Esophagus muscularis mucosa (tissue), 4 donors: ENCODE results near the gene ZNHIT6. TPM values are rescaled to one million over a fixed set of nuclear protein-coding genes. Genes with fewer than 3 reads are reported as not detected.

Source experiments
- DNase-seq: peaks from one replicate; pipeline ENCODE4 v3.0.0-alpha.2; 2017; ENCODE audit errors: extremely low spot score
- H3K27ac ChIP-seq, 4 donors: fragments of 200-600 bp; sonication (generic); replicated peaks in 1 of 4; 1 replicate in 3 of 4; 2 replicates in 1 of 4; pipeline ENCODE4 v1.5.1; 2016 to 2019; ENCODE audit warnings: mild to moderate bottlenecking in 1 of 4
- H3K27me3 ChIP-seq, 4 donors: fragments of 200-600 bp; sonication (generic); one replicate each; pipeline versions ENCODE4 v1.5.1 to v1.6.0; 2016 to 2019
- H3K36me3 ChIP-seq, 4 donors: fragments of 200-600 bp; sonication (generic); one replicate each; pipeline ENCODE4 v1.5.1; 2016 to 2019
- H3K4me1 ChIP-seq, 4 donors: fragments of 200-600 bp; sonication (generic); one replicate each; pipeline ENCODE4 v1.5.1; 2016 to 2019
- H3K4me3 ChIP-seq, 4 donors: fragments of 200-600 bp; sonication (generic); 1 replicate in 2 of 4; 2 replicates in 2 of 4; pipeline ENCODE4 v1.5.1; 2016 to 2019; ENCODE audit warnings: mild to moderate bottlenecking in 4 of 4, moderate library complexity in 1 of 4
- H3K9me3 ChIP-seq, 4 donors: fragments of 200-600 bp; sonication (generic); 1 replicate in 3 of 4; 2 replicates in 1 of 4; pipeline ENCODE4 v1.5.1; 2016 to 2019
- EP300 ChIP-seq: sonication (generic); formaldehyde crosslinking; IDR thresholded peaks from one replicate; pipeline ENCODE4 v1.6.1; 2017; ENCODE audit warnings: antibody characterized with exemption
- POLR2A ChIP-seq: fragments of 450-650 bp; IDR thresholded peaks from one replicate; pipeline ENCODE4 v1.6.1; 2017; ENCODE audit warnings: antibody characterized with exemption, moderate library complexity, mild to moderate bottlenecking, low read depth
- POLR2AphosphoS5 ChIP-seq, 2 donors: sonication (generic); formaldehyde crosslinking; IDR thresholded peaks; one replicate each; pipeline ENCODE4 v1.6.1; 2017; ENCODE audit warnings: antibody characterized with exemption in 2 of 2
- WGBS: methylation state at CpG from one replicate; pipeline ENCODE4 v1.1.5; 2018; 5-methylcytosine and 5-hydroxymethylcytosine counted together
- intact Hi-C: fragments of 100-400 bp; cut with DNase I; formaldehyde crosslinking; loops from one replicate; pipeline ENCODE4 v1.15.1; 2023
- total RNA-seq, 4 donors: library from RNA; depleted of rRNA; stranded (reverse); fragments of >200 nt; gene quantifications; one replicate each; pipeline versions ENCODE4 v1.1.0 to v1.2.1, GENCODE V29; 2016
- TF ChIP-seq, protein P1 (sequence below), 3 experiments: fragments of 200-600 bp in 2 of 3; fragments of 450-650 bp in 1 of 3; sonication (generic) in 2 of 3; IDR thresholded peaks; one replicate each; pipeline ENCODE4 v1.5.1; 2017 to 2019; ENCODE audit warnings: antibody characterized with exemption in 3 of 3, mild to moderate bottlenecking in 2 of 3, moderate library complexity in 1 of 3

The ZNHIT6 gene
- total RNA-seq, 4 donors from 2014 or later, result 12.8 to 16.8 (median 15.5) TPM

DNA sequence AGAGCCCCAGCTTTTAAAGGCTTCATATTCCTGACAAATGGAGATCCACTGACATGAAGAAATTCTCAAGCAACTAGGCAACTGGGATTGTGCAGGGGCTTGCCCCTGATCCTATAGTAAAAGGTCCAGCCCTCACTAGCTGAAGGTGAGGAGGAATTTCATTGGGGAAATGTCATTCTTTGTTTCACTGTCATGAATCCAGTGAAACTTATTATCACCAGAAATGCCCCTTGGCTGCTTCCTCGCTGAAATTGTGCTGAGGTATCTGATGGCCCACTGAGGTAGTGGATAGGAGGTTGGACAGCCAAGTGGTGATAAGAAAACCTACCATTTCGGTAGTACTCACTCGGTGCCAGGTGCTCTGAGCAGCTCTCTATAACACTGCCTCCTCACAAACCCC is 91.5 kb downstream of the ZNHIT6 start:
- intact Hi-C loops, result no loop called here

DNA sequence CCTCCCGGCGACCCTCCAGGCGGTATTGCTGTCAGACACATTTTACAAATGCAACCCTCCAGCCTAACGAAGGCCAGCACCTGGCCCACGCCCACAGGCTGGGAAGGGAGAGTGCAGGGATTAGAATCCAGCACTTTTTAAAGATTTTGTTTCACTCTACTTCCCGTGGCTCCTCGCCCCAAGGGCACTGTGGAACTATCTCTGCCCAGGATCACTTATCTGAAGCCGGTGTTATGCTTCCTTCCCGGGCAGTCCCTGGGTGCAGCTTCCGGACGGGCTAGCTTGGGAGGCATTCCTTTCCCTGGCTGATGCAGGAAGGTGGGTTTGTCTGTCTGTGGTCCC is 91.9 kb downstream of the ZNHIT6 start:
- DNase-seq, result peak; percentile 70
- no peaks in the 10 kb centered on the region for H3K36me3 ChIP-seq
- H3K4me1 ChIP-seq, result peaks cover 9 to 13% (median 11%) of the 10 kb centered on the region in 4 donors
- 97% methylated on average over 6 of the region's 11 CpGs for WGBS
- TF ChIP-seq POLR2A (no peak), EP300 (no peak), POLR2AphosphoS5 (IDR thresholded peaks at IDR 0.05) (no peak)
- TF ChIP-seq, protein P1, sequence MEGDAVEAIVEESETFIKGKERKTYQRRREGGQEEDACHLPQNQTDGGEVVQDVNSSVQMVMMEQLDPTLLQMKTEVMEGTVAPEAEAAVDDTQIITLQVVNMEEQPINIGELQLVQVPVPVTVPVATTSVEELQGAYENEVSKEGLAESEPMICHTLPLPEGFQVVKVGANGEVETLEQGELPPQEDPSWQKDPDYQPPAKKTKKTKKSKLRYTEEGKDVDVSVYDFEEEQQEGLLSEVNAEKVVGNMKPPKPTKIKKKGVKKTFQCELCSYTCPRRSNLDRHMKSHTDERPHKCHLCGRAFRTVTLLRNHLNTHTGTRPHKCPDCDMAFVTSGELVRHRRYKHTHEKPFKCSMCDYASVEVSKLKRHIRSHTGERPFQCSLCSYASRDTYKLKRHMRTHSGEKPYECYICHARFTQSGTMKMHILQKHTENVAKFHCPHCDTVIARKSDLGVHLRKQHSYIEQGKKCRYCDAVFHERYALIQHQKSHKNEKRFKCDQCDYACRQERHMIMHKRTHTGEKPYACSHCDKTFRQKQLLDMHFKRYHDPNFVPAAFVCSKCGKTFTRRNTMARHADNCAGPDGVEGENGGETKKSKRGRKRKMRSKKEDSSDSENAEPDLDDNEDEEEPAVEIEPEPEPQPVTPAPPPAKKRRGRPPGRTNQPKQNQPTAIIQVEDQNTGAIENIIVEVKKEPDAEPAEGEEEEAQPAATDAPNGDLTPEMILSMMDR (IDR thresholded peaks at IDR 0.05), result no peak
- intact Hi-C loops, result no loop called here
- peaks cover 0 to 6% (median 5%) of the 10 kb centered on the region in 4 donors for H3K9me3 ChIP-seq
- no peak overlapping the region for H3K4me3 ChIP-seq
- no peak overlapping the region for H3K27ac ChIP-seq
- H3K27me3 ChIP-seq, result peaks cover 0 to 9% (median 0%) of the 10 kb centered on the region in 4 donors

More for the DNA sequence above, 91.5 kb downstream of the ZNHIT6 start:
- no peak for DNase-seq
- Histone ChIP-seq H3K27me3 (peaks cover 0 to 9% (median 0%) of the 10 kb centered on the region in 4 donors), H3K27ac (no peak overlapping the region), H3K4me1 (peaks cover 9 to 13% (median 11%) of the 10 kb centered on the region in 4 donors), H3K9me3 (peaks cover 0 to 10% (median 9%) of the 10 kb centered on the region in 4 donors), H3K36me3 (no peaks in the 10 kb centered on the region), H3K4me3 (no peak overlapping the region)
- WGBS, result 97% methylated on average over 3 of the region's 3 CpGs
- TF ChIP-seq, protein P1 (IDR thresholded peaks at IDR 0.05), result no peak
- no peak for TF ChIP-seq EP300
- no peak for TF ChIP-seq POLR2AphosphoS5 (IDR thresholded peaks at IDR 0.05)
- TF ChIP-seq POLR2A, result no peak

DNA sequence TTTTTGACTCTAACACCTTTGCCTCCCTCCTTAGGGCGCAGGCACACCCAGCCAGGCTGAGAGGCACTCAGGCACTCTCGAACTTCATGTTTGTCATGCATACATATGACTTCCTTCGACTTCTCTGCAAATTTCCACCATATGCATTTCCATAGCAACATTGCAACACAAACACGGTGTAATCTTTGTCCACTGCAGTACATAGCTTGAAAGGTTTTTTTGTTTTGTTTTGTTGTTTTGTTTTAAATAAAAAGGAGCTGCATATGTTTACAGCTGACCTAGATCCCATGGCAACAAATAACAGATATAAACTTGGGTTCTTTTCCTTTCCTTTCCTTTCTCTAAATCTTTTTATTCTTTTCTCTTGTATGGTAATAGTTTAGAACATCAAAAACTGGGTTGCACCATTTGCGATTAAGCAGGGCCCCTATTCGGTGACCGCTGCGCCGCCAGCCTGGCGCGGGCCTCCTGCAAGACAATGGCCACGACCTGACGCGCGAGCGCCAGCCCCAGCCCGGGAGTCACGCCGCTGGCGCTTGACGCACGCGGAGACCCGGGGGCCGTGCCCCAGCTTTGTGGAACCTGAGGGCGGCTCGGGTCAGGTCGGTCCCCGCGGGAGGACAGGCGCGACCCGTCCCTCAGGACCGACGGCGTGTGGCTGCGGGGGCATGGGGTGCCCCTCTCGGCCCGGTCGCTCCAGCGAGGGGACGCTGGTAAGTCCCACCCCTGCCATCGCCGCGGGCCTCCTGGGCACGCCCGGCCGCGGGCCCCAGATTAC is 92.5 kb downstream of the ZNHIT6 start:
- peaks cover 0 to 9% (median 0%) of the 10 kb centered on the region in 4 donors for H3K27me3 ChIP-seq
- WGBS, result 74% methylated on average over 15 of the region's 49 CpGs
- TF ChIP-seq, protein P1 (IDR thresholded peaks at IDR 0.05), result no peak
- DNase-seq, result peak; percentile 62
- intact Hi-C loops, result no loop called here
- H3K36me3 ChIP-seq, result no peaks in the 10 kb centered on the region
- no peak overlapping the region for H3K4me3 ChIP-seq
- peaks cover 9 to 13% (median 11%) of the 10 kb centered on the region in 4 donors for H3K4me1 ChIP-seq
- H3K9me3 ChIP-seq, result peaks cover 0 to under 1% (median 0%) of the 10 kb centered on the region in 4 donors
- H3K27ac ChIP-seq, result no peak overlapping the region

DNA sequence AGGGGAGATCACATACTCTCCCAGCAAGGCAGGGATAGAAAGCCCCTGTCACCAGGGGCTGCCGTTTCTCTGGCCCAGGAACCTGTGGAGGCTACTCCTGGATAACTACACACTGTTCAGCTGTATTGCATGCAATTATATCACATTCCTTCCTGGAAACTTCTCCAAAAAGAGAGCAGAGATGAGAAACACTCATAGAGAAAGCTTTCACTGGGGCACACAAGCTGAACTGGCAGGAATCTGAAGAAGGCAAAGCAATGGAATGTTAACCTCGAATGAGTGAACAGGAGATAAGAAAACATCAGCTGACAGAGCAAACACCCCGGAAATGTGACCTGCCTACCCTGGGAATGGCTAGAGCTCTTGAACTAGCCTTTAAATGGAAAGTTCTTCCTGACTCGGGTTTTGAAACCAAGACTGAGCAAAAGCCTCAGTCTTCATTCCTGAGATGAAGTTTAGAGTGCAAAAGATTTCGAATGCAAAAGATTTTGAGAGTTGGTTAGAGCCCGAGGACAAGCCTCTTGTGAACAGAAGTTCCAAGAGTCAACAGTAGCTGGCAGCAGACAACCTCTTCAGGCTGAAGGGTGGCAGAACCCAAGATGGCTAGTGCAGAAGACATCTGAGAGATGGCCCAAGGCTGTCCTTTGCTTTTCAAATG is 95.4 kb downstream of the ZNHIT6 start:
- peaks cover 0 to 9% (median 0%) of the 10 kb centered on the region in 4 donors for H3K27me3 ChIP-seq
- DNase-seq, result no peak
- WGBS, result 47% methylated on average over 6 of the region's 6 CpGs
- H3K4me3 ChIP-seq, result no peak overlapping the region
- H3K27ac ChIP-seq, result peak overlapping the region in 2 of 4 donors; percentile 6 to 59
- peaks cover 9 to 13% (median 11%) of the 10 kb centered on the region in 4 donors for H3K4me1 ChIP-seq
- no peaks in the 10 kb centered on the region for H3K9me3 ChIP-seq
- intact Hi-C loops, result loop anchor here (5.0 kb wide), 1 partner anchor 79 kb away; no protein-coding TSS in a partner anchor
- no peaks in the 10 kb centered on the region for H3K36me3 ChIP-seq
- TF ChIP-seq POLR2A (no peak), POLR2AphosphoS5 (IDR thresholded peaks at IDR 0.05) (no peak)
- TF ChIP-seq, protein P1 (IDR thresholded peaks at IDR 0.05), result peak in 2 of 3 experiments; percentile 5 to 36
